Testis (tissue), 3 donors: Measurements from ENCODE around the gene DNAAF3. TPM values are rescaled to one million over a fixed set of nuclear protein-coding genes. Genes with fewer than 3 reads are reported as not detected.

Experiments
- DNase-seq: peaks from one replicate; pipeline ENCODE4 v3.0.0-alpha.2; 2019
- H3K27ac ChIP-seq, 2 donors: fragments of 200-600 bp; sonication (generic); one replicate each; pipeline ENCODE4 v1.5.1; 2019
- H3K27me3 ChIP-seq: fragments of 200-600 bp; sonication (generic); one replicate; pipeline ENCODE4 v1.5.1; 2019
- H3K36me3 ChIP-seq: fragments of 200-600 bp; sonication (generic); one replicate; pipeline ENCODE4 v1.5.1; 2017; ENCODE audit warnings: low read depth; ENCODE audit errors: missing control alignments
- H3K4me1 ChIP-seq: fragments of 200-600 bp; sonication (generic); one replicate; pipeline ENCODE4 v1.5.1; 2019
- H3K4me3 ChIP-seq, 2 donors: fragments of 200-600 bp; sonication (generic); one replicate each; pipeline ENCODE4 v1.5.1; 2017 to 2019
- H3K9me3 ChIP-seq: fragments of 200-600 bp; sonication (generic); one replicate; pipeline ENCODE4 v1.5.1; 2017
- POLR2A ChIP-seq: fragments of 450-650 bp; IDR thresholded peaks from one replicate; pipeline ENCODE4 v1.6.1; 2017; ENCODE audit warnings: antibody characterized with exemption, mild to moderate bottlenecking, moderate library complexity
- whole genome bisulfite sequencing, 2 donors: methylation state at CpG; one replicate each; pipeline ENCODE4 v1.1.5; 2018; 5-methylcytosine and 5-hydroxymethylcytosine counted together
- intact Hi-C: fragments of 100-400 bp; cut with DNase I; formaldehyde crosslinking; loops from one replicate; pipeline ENCODE4 v1.15.1; 2023; ENCODE audit warnings: low total_unique reads
- polyA plus RNA-seq: library from polyadenylated mRNA; stranded (reverse); fragments of 350-450 nt; fragmentation: Illumina TruSeq; extraction: RNeasy Lipid Tissue Mini Kit (QIAGEN cat#74804); gene quantifications from one replicate; pipeline ENCODE4 v1.2.3, GENCODE V29; 2014; ENCODE audit warnings: low read depth, low replicate concordance; ENCODE audit not compliant: insufficient read depth
- total RNA-seq, 2 donors: library from RNA; depleted of rRNA; stranded (reverse); fragments of >200 nt; gene quantifications; one replicate each; pipeline ENCODE4 v1.2.3, GENCODE V29; 2016
- TF ChIP-seq, protein P1 (sequence below), 3 experiments: fragments of 450-650 bp in 2 of 3; fragments of 200-600 bp in 1 of 3; sonication (generic) in 1 of 3; IDR thresholded peaks; one replicate each; pipeline ENCODE4 v1.5.1; 2016 to 2019; ENCODE audit warnings: antibody characterized with exemption in 3 of 3, mild to moderate bottlenecking in 2 of 3, moderate library complexity in 1 of 3

Gene DNAAF3
- total and polyA plus RNA-seq, 3 donors from 2014 or later, result 69.9 to 173 (median 102) TPM

GRCh38 chr19:55131421-55131820, 35.0 kb downstream of the DNAAF3 start:
- TF ChIP-seq POLR2A, result no peak
- TF ChIP-seq, protein P1, sequence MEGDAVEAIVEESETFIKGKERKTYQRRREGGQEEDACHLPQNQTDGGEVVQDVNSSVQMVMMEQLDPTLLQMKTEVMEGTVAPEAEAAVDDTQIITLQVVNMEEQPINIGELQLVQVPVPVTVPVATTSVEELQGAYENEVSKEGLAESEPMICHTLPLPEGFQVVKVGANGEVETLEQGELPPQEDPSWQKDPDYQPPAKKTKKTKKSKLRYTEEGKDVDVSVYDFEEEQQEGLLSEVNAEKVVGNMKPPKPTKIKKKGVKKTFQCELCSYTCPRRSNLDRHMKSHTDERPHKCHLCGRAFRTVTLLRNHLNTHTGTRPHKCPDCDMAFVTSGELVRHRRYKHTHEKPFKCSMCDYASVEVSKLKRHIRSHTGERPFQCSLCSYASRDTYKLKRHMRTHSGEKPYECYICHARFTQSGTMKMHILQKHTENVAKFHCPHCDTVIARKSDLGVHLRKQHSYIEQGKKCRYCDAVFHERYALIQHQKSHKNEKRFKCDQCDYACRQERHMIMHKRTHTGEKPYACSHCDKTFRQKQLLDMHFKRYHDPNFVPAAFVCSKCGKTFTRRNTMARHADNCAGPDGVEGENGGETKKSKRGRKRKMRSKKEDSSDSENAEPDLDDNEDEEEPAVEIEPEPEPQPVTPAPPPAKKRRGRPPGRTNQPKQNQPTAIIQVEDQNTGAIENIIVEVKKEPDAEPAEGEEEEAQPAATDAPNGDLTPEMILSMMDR (IDR thresholded peaks at IDR 0.05), result no peak
- H3K36me3 ChIP-seq, result no peaks in the 10 kb centered on the region
- no peak for DNase-seq
- no peaks in the 10 kb centered on the region for H3K27me3 ChIP-seq
- WGBS, 2 donors, result 86 to 89% methylated on average over 16 of the region's 16 CpGs
- no peak overlapping the region for H3K4me3 ChIP-seq
- intact Hi-C loops, result no loop called here
- no peaks in the 10 kb centered on the region for H3K9me3 ChIP-seq
- H3K4me1 ChIP-seq, result no peaks in the 10 kb centered on the region
- no peak overlapping the region for H3K27ac ChIP-seq

- no peak overlapping the region for H3K27ac ChIP-seq
- peaks cover 19% of the 10 kb centered on the region for H3K4me1 ChIP-seq
- no peak for DNase-seq
- H3K27me3 ChIP-seq, result no peaks in the 10 kb centered on the region
- no peaks in the 10 kb centered on the region for H3K36me3 ChIP-seq
- TF ChIP-seq, protein P1 (IDR thresholded peaks at IDR 0.05), result no peak
- no peak for TF ChIP-seq POLR2A
- intact Hi-C loops, result no loop called here
- peak overlapping the region in 1 of 2 donors; percentile 67 for H3K4me3 ChIP-seq
- WGBS, 2 donors, result 47 to 63% methylated on average over 14 of the region's 14 CpGs
- H3K9me3 ChIP-seq, result no peaks in the 10 kb centered on the region
Observed at GRCh38 chr19:55119053-55119452, 47.4 kb downstream of the DNAAF3 start.

DNA sequence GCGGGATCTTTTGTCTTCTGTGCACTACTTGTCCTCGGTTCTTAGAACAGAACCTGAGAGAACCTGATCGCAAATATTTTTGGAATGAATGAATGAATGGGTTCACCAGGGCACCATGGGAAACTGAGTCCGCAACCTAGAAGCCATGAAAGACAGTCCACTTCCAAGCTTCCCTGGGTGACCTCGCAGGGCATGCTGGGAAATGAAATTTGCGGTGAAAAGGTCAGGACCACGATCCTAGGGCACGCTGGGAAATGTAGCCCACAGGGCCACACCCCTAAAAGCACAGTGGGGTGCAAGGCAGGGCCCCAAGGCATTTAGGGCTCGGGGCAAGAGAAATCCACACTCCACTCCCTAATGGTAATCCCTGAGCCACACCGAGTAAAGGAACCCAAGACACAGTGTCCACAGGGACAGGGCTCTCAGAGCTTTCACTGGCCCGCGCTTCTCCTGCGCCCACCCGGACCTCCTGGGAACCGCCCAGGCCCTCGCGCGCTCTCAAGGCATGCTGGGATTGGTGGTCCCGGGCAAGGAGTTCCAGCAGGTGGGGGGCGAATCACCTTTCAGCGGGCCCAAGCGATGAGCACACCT, 47.9 kb downstream of the DNAAF3 start:
- peak overlapping the region in 1 of 2 donors; percentile 84 for H3K27ac ChIP-seq
- no peaks in the 10 kb centered on the region for H3K36me3 ChIP-seq
- TF ChIP-seq, protein P1 (IDR thresholded peaks at IDR 0.05), result no peak
- TF ChIP-seq POLR2A, result no peak
- no peaks in the 10 kb centered on the region for H3K9me3 ChIP-seq
- H3K4me1 ChIP-seq, result peaks cover 24% of the 10 kb centered on the region
- 20 to 24% methylated on average over 21 to 22 of the region's 22 CpGs for WGBS, 2 donors
- peak; percentile 83 for DNase-seq
- no peaks in the 10 kb centered on the region for H3K27me3 ChIP-seq
- intact Hi-C loops, result no loop called here
- peak overlapping the region; percentile 67 to 72 for H3K4me3 ChIP-seq

- no peak for TF ChIP-seq POLR2A
- TF ChIP-seq, protein P1 (IDR thresholded peaks at IDR 0.05), result peak in 1 of 3 experiments; percentile 10
- H3K36me3 ChIP-seq, result no peaks in the 10 kb centered on the region
- no peaks in the 10 kb centered on the region for H3K9me3 ChIP-seq
- 0 to 1% methylated on average over 34 to 43 of the region's 44 CpGs for WGBS, 2 donors
- peaks cover 31% of the 10 kb centered on the region for H3K4me1 ChIP-seq
- peak overlapping the region; percentile 67 to 72 for H3K4me3 ChIP-seq
- H3K27me3 ChIP-seq, result no peaks in the 10 kb centered on the region
- peak; percentile 99 for DNase-seq
- peak overlapping the region; percentile 67 to 84 for H3K27ac ChIP-seq
- intact Hi-C loops, result no loop called here
Observed at GRCh38 chr19:55117663-55118391, 48.6 kb downstream of the DNAAF3 start.
